ENCODE measurements around the gene ST6GALNAC6. TPM values are rescaled to one million over a fixed set of nuclear protein-coding genes. Genes with fewer than 3 reads are reported as not detected.

ST6GALNAC6 gene
- total and polyA plus RNA-seq, 12 donors, result 32.8 to 52.0 (median 42.5) TPM

DNA sequence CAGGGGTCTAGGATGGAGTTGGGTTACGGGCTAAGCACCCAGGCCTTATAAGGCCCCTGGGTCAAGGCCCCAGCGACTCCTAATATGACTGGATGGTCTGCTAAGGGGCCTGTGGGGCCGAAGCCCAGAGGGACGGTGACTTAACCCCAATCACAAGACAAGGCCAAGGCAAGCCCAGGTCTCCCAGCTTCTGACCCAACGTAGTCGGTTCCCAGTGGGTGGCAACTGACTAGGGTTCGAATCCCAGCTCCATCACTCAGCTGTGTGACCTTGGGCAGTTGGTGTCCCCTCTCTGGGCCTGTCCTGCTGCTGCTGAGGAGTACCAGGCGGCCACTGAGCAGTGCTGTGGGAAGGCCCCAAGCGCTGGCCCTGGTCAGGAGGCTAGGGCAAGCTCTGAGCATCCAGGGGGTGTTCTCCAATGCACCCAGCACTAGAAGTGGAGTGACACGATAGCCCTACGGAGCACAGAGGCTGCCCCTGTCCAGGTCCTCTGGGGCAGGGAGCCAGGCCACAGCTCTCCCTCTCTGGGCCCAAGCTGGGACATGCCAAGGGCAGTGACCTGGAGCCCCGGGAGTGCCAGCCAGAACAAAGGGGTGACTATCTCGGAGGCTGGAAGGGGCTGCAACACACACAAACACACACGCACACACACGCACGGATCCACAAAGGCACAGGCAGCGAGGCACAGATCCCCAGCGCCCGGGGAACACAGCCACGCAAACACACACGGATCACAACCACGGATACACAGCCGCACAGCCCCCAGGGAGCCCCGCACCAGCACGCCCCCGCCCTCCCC, 22.4 kb downstream of the ST6GALNAC6 start:
- Histone ChIP-seq H3K9me3 (no peaks in the 10 kb centered on the region), H3K4me1 (peaks cover 18 to 63% (median 48%) of the 10 kb centered on the region in 9 donors), H3K27ac (peak overlapping the region; percentile 61 to 93 (median 88)), H3K4me3 (peak overlapping the region; percentile 50 to 81 (median 69)), H3K27me3 (peaks cover 0 to 12% (median 0%) of the 10 kb centered on the region in 7 donors), H3K36me3 (peaks cover 0 to 16% (median 2%) of the 10 kb centered on the region in 9 donors)
- TF ChIP-seq, protein P1, sequence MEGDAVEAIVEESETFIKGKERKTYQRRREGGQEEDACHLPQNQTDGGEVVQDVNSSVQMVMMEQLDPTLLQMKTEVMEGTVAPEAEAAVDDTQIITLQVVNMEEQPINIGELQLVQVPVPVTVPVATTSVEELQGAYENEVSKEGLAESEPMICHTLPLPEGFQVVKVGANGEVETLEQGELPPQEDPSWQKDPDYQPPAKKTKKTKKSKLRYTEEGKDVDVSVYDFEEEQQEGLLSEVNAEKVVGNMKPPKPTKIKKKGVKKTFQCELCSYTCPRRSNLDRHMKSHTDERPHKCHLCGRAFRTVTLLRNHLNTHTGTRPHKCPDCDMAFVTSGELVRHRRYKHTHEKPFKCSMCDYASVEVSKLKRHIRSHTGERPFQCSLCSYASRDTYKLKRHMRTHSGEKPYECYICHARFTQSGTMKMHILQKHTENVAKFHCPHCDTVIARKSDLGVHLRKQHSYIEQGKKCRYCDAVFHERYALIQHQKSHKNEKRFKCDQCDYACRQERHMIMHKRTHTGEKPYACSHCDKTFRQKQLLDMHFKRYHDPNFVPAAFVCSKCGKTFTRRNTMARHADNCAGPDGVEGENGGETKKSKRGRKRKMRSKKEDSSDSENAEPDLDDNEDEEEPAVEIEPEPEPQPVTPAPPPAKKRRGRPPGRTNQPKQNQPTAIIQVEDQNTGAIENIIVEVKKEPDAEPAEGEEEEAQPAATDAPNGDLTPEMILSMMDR (IDR thresholded peaks at IDR 0.05), result no peak
- 18 to 19% methylated on average over 25 to 26 of the region's 26 CpGs for WGBS, 2 donors
- intact Hi-C loops (cut with DNase I), result loop anchor here in 3 of 10 donors (5.0 to 10.0 kb wide), 3 partner anchors 40 to 142 kb away; partner anchors contain the start of genes ST6GALNAC4 (in 1 of the 3) and TOR2A (in 1 of the 3)
- DNase-seq (peak in 1 of 2 donors; percentile 62), ATAC-seq (peak; percentile 21 to 52 (median 41))

DNA sequence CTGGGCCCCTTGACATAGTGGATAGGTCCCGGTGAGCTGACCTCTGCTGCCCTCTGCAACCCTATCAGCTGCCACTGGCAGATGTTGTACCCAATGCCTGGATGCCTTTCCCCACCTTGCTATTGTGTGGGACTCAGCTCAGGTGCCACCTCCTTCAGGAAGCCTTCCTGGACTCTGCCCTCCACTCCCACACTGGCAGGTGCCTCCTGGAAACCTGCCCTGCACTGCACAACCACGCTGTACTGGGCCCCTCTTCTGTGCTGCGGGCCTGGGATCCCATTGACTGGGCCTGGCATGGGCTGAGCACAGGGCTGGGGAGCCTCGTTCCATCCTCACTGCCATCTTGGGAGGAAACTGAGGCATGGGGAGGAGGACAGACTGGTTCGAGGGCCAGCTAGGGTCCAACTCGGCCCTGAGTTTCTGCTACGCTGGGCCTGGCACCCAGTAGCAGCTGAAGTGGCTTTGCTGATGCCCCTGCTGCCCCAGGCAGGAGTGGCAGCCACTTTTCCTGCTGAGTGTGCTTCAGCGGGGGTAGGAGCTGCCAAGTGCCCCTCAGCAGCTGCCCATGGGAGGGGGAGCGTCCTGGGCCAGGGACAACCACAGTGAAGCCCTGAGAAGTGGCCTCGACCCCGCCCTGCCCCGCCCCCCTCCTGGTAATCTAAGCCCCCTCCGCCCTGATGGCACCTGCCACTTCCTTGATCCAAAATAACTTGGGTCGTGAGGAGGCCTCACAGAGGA, 23.2 kb downstream of the ST6GALNAC6 start:
- intact Hi-C loops (cut with DNase I), result loop anchor here in 3 of 10 donors (5.0 to 10.0 kb wide), 3 partner anchors 41 to 141 kb away; partner anchors contain the start of genes ST6GALNAC4 (in 1 of the 3) and TOR2A (in 1 of the 3)
- peak overlapping the region in 9 of 10 donors; percentile 82 to 93 (median 89) for H3K27ac ChIP-seq
- H3K27me3 ChIP-seq, result peaks cover 0 to 12% (median 0%) of the 10 kb centered on the region in 7 donors
- no peaks in the 10 kb centered on the region for H3K9me3 ChIP-seq
- DNase-seq, result no peak
- H3K4me3 ChIP-seq, result peak overlapping the region; percentile 50 to 81 (median 69)
- peak in 3 of 8 donors; percentile 5 to 20 (median 8) for ATAC-seq
- H3K4me1 ChIP-seq, result peaks cover 18 to 62% (median 48%) of the 10 kb centered on the region in 9 donors
- WGBS, 2 donors, result 53 to 54% methylated on average over 14 of the region's 14 CpGs
- peaks cover 0 to 24% (median 9%) of the 10 kb centered on the region in 9 donors for H3K36me3 ChIP-seq
- TF ChIP-seq, protein P1 (IDR thresholded peaks at IDR 0.05), result no peak

DNA sequence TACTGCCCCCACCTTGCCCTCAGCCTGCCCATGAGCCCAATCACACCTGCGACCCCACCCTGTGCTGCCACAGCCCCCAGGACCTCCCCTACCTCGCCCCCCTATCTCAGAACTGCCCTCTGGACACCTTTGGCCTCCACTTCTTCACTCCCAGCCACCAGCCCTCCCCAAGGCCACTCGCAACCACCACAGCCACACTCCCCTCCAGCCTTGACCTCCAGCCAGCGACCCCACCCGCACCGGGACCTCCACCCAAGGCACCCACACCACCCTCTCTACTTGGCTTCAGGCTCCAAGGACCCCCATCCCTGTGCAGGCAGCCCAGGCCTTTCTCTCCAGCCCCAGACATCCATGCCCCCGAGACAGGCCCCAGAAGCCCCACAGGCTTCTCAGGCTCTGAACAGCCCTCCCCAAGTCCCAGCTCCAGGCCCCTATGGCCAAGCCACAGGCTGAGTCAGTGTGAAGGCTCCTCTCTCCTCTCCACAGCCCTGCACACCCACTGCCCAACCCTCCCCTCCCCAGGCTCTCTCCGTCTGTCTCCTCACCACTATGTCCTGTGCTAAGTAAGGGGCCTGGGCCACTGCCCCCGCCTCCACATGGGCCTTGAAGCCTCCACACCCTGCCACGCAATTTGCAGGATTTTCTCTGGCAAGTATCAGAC, 24.0 kb downstream of the ST6GALNAC6 start:
- H3K4me1 ChIP-seq, result peaks cover 18 to 64% (median 48%) of the 10 kb centered on the region in 9 donors
- intact Hi-C loops (cut with DNase I), result loop anchor here in 3 of 10 donors (5.0 to 10.0 kb wide), 3 partner anchors 42 to 141 kb away; partner anchors contain the start of genes ST6GALNAC4 (in 1 of the 3) and TOR2A (in 1 of the 3)
- 69% methylated on average over 10 of the region's 10 CpGs for WGBS, 2 donors
- H3K9me3 ChIP-seq, result no peaks in the 10 kb centered on the region
- DNase-seq, result no peak
- peak overlapping the region; percentile 10 to 93 (median 88) for H3K27ac ChIP-seq
- peaks cover 0 to 12% (median 0%) of the 10 kb centered on the region in 7 donors for H3K27me3 ChIP-seq
- H3K36me3 ChIP-seq, result peaks cover 0 to 31% (median 15%) of the 10 kb centered on the region in 9 donors
- H3K4me3 ChIP-seq, result peak overlapping the region in 9 of 10 donors; percentile 50 to 81 (median 69)
- no peak for ATAC-seq
- TF ChIP-seq, protein P1 (IDR thresholded peaks at IDR 0.05), result no peak
